SJCRH30 (cell line): Measurements from ENCODE around the gene F13B. TPM values are rescaled to one million over a fixed set of nuclear protein-coding genes. Genes with fewer than 3 reads are reported as not detected.
"Not testable (repeated sequence)": the region's sequence is repeated elsewhere in the genome, so short reads cannot be mapped to it uniquely, and the experiment has no call there.

ENCODE experiments used
- DNase-seq, 2 experiments: peaks; one replicate each; pipeline ENCODE4 v3.0.0-alpha.2; 2015 to 2020
- H3K27ac ChIP-seq: fragments of 250-450 bp; sonication (Bioruptor Pico); 2 replicates; pipeline ENCODE4 v1.5.1; 2020; ENCODE audit warnings: mild to moderate bottlenecking, moderate library complexity
- H3K27me3 ChIP-seq: fragments of 250-450 bp; sonication (Bioruptor Pico); 2 replicates; pipeline ENCODE4 v1.5.1; 2020; ENCODE audit warnings: mild to moderate bottlenecking, moderate library complexity
- H3K36me3 ChIP-seq: fragments of 250-450 bp; sonication (Bioruptor Pico); 2 replicates; pipeline ENCODE4 v1.5.1; 2020; ENCODE audit warnings: mild to moderate bottlenecking, moderate library complexity
- H3K4me1 ChIP-seq: fragments of 250-450 bp; sonication (Bioruptor Pico); 2 replicates; pipeline ENCODE4 v1.5.1; 2020; ENCODE audit warnings: mild to moderate bottlenecking, moderate library complexity
- H3K4me3 ChIP-seq: fragments of 250-450 bp; sonication (Bioruptor Pico); 2 replicates; pipeline ENCODE4 v1.5.1; 2020; ENCODE audit warnings: mild to moderate bottlenecking, moderate library complexity
- H3K9me3 ChIP-seq: fragments of 250-450 bp; sonication (Bioruptor Pico); replicated peaks from 2 replicates; pipeline ENCODE4 v1.5.1; 2020; ENCODE audit warnings: mild to moderate bottlenecking, moderate library complexity
- total RNA-seq: library from RNA; depleted of rRNA; stranded (reverse); fragments of >200 nt; shearing (Covaris generic); gene quantifications from 2 replicates; pipeline ENCODE4 v1.2.3, GENCODE V29; 2014; rRNA removed

F13B gene
- total RNA-seq, 1 experiment from 2014 or later = 0.16 TPM

DNA sequence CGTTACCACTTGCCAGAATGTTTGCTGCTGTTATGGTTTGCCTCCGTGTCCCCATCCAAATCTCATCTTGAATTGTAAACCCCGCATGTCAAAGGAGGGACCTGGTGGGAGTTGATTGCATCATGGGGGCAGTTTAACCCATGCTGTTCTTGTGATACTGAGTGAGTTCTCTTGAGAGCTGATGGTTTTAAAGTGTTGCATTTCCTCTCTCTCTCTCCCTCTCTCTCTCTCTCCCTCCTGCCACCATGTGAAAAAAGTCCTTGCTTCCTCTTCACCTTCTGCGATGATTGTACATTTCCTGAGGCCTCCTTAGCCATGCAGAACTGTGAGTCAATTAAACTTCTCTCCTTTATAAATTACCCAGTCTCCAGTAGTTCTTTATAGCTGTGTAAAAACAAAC lies 45.3 kb downstream of the F13B start:
- Histone ChIP-seq H3K27me3 (no peaks in the 10 kb centered on the region), H3K4me3 (no peak overlapping the region), H3K27ac (no peak overlapping the region), H3K4me1 (no peaks in the 10 kb centered on the region), H3K9me3 (no peaks in the 10 kb centered on the region), H3K36me3 (no peaks in the 10 kb centered on the region)
- DNase-seq = no peak

DNA sequence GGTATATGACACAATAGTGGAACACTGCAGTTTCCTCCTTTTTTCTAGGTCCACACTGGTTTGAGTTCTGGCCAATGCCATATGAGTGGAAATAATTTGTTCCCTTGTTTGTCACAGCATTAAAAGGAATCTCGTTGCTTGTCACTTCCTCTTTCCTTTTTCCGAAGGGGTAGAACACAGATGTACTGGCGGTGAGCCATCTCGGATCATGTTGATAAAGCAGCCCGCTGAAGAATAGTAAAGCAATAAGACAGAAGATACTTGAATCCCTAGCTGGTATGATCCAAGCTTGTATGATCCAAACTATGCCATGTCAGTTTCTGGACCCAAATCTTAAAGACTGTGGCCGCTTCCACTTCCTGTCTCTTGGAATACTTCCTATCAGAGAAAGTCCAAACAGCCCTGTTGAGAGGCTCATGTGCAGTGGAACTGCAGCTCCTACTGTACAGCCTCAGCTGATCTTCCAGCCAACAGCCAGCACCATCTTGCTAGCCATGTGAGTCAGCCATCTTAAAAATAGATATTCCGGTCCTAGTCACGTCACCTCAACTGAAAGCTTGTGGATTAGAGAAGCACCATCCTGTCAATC lies 49.4 kb downstream of the F13B start:
- Histone ChIP-seq H3K4me3 (no peak overlapping the region), H3K36me3 (no peaks in the 10 kb centered on the region), H3K9me3 (no peaks in the 10 kb centered on the region), H3K27ac (no peak overlapping the region), H3K27me3 (no peaks in the 10 kb centered on the region), H3K4me1 (no peaks in the 10 kb centered on the region)
- DNase-seq = no peak

DNA sequence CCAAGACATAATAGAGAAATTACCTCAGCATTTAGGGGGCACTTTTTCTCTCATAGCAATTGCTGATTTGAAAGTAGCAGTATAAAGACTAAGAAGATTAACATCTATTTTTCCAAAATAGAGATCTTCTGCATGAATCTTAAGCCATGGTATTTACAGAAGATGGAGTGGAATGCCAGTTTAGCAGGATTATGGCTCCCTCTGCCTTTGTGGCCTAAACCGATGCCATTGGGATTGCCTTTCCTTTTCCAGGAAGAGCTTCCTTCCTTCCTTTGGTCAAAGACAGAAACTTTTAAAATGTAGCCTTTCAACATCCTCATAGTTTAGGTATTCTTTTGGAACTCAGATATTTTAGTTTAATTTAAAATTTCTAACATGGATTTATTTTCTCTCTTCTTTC lies 50.3 kb downstream of the F13B start:
- no peak for DNase-seq
- no peak overlapping the region for H3K4me3 ChIP-seq
- H3K36me3 ChIP-seq = no peaks in the 10 kb centered on the region
- no peaks in the 10 kb centered on the region for H3K9me3 ChIP-seq
- no peaks in the 10 kb centered on the region for H3K4me1 ChIP-seq
- no peak overlapping the region for H3K27ac ChIP-seq
- H3K27me3 ChIP-seq = no peaks in the 10 kb centered on the region

DNA sequence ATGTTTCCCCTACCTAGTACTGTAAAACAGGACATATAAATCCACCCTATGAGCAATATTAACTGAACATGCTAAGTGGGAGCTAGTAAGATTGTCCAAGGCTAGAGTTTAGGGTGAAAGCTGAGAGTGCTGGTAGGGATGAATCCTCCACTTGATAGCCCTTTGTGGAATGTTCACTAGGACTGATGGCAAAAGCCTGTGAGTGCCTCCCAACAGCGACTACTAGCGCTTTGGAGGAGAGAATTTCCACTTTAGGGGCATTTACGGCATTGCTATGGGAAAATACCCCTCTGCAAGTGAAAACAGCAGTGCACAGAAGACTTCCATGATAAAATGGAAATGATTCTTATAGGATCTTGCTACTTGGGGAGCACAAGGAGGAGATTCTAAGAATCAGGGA lies 53.8 kb downstream of the F13B start:
- H3K4me3 ChIP-seq = no peak overlapping the region
- H3K36me3 ChIP-seq = no peaks in the 10 kb centered on the region
- no peak overlapping the region for H3K27ac ChIP-seq
- peak in 1 of 2 experiments; percentile 2 for DNase-seq
- H3K27me3 ChIP-seq = no peaks in the 10 kb centered on the region
- H3K9me3 ChIP-seq = no peaks in the 10 kb centered on the region
- no peaks in the 10 kb centered on the region for H3K4me1 ChIP-seq

DNA sequence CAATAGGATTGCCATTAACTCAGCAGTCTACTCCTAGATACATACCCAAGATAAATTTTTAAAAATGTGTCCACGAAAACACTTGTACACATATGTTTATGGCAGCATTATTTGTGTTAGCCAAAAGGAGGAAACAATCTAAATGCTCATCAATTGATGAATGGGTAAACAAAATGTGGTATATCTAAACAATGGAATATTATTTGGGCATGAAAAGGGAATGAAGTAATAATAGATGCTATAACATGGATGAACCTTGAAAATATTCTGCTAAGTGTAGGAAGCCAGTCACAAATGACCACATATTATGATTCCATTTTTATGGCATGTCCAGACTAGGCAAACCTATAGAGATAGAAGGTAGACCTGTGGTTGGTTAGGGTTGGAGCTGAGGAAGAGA lies 55.4 kb downstream of the F13B start:
- Histone ChIP-seq H3K27me3 (no peaks in the 10 kb centered on the region), H3K27ac (no peak overlapping the region), H3K36me3 (no peaks in the 10 kb centered on the region), H3K4me1 (no peaks in the 10 kb centered on the region), H3K4me3 (no peak overlapping the region), H3K9me3 (no peaks in the 10 kb centered on the region)
- no peak for DNase-seq

DNA sequence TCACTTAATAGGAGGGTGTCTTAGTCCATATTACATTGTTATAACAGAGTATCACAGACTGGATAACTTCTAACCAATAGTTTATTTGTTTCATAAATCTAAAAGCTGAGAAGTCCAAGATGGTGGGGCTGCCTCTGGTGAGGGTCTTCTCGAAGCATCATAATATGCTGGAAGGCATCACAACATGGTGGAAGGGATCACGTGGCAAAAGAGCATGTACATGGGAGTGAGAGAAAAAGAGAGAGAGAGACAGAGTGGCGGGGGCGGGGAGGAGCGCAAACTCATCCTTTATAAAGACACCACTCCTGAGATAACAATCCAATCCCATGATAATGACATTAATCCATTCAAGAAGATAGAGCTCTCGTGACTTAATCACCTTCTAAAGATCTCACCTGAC lies 58.2 kb downstream of the F13B start:
- H3K36me3 ChIP-seq = no peaks in the 10 kb centered on the region
- H3K4me1 ChIP-seq = no peaks in the 10 kb centered on the region
- no peaks in the 10 kb centered on the region for H3K9me3 ChIP-seq
- H3K27ac ChIP-seq = no peak overlapping the region
- no peak overlapping the region for H3K4me3 ChIP-seq
- DNase-seq = no peak
- no peaks in the 10 kb centered on the region for H3K27me3 ChIP-seq

DNA sequence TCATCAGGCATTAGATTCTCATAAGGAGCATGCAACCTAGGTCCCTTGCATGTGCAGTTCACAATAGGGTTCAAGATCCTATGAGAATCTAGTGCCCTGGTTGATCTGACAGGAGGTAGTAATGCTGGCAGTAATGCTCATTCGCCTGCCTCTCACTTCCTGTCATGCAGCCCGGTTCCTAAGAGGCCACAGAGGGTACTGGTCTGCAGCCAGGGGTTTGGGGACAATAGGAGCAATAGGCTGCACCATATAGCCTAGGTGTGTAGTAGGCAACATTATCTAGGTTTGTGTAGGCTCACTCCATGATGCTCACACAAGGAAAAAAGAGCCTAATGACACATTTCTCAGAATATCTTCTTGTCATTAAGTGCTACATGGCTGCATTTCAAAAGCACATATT lies 63.9 kb downstream of the F13B start:
- H3K36me3 ChIP-seq = no peaks in the 10 kb centered on the region
- no peaks in the 10 kb centered on the region for H3K27me3 ChIP-seq
- no peak for DNase-seq
- no peak overlapping the region for H3K27ac ChIP-seq
- H3K9me3 ChIP-seq = no peaks in the 10 kb centered on the region
- H3K4me3 ChIP-seq = no peak overlapping the region
- no peaks in the 10 kb centered on the region for H3K4me1 ChIP-seq

DNA sequence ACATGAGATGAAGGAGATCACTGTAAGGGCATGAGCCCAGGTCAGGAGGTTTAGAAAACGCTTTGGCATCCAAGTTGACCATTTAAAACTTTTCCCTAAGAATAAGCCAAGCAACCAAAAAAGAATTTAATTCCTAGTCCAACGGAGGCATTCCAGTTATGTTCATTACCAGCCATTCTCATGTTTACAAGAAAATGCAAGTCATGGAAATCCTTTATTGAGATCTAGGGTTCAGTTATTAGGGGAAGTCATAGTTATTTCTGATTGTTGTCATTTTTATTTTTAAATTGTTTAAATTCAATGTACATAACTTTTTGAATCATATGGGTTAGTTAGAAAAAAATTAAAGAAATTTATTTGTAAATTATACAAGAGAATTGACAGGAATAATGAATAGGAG lies 65.2 kb downstream of the F13B start:
- no peak overlapping the region for H3K4me3 ChIP-seq
- no peak for DNase-seq
- H3K27ac ChIP-seq = no peak overlapping the region
- H3K4me1 ChIP-seq = no peaks in the 10 kb centered on the region
- no peaks in the 10 kb centered on the region for H3K36me3 ChIP-seq
- no peaks in the 10 kb centered on the region for H3K27me3 ChIP-seq
- no peaks in the 10 kb centered on the region for H3K9me3 ChIP-seq

DNA sequence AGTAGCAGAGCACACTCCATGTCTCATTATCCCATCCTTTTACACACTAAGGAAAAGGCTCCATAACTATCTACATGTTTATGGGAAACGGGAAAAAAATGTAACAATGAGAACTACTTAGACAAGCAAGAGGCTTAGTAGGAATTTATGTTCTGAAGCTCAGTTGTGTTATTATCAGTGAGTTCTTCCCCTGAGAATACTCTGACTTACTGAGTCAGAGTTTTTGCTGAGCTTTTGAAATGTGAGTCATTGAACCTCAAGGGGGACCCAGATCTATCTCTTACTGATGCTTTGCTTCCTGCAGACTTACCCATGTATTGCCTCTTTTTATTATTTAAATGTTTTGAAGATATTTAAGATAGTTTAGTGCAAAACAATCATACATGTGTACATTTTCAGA lies 69.6 kb downstream of the F13B start:
- no peaks in the 10 kb centered on the region for H3K36me3 ChIP-seq
- peak in 1 of 2 experiments; percentile 1 for DNase-seq
- no peak overlapping the region for H3K4me3 ChIP-seq
- H3K27ac ChIP-seq = no peak overlapping the region
- no peaks in the 10 kb centered on the region for H3K27me3 ChIP-seq
- H3K4me1 ChIP-seq = no peaks in the 10 kb centered on the region
- H3K9me3 ChIP-seq = no peaks in the 10 kb centered on the region

DNA sequence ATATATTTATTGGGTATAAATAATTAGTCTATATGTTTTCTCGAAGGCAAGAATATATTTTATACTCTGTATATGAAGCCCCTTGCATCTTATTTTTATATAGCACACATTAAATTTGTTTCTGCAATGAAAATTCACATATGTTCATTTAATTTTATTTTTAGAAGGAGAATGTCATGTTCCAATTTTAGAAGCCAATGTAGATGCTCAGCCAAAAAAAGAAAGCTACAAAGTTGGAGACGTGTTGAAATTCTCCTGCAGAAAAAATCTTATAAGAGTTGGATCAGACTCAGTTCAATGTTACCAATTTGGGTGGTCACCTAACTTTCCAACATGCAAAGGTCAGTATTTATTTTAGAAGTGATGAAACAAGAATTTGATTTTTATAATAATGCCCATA lies 73.1 kb downstream of the F13B start:
- Histone ChIP-seq H3K4me3 (no peak overlapping the region), H3K27ac (no peak overlapping the region), H3K4me1 (no peaks in the 10 kb centered on the region), H3K27me3 (no peaks in the 10 kb centered on the region), H3K9me3 (no peaks in the 10 kb centered on the region), H3K36me3 (no peaks in the 10 kb centered on the region)
- no peak for DNase-seq

DNA sequence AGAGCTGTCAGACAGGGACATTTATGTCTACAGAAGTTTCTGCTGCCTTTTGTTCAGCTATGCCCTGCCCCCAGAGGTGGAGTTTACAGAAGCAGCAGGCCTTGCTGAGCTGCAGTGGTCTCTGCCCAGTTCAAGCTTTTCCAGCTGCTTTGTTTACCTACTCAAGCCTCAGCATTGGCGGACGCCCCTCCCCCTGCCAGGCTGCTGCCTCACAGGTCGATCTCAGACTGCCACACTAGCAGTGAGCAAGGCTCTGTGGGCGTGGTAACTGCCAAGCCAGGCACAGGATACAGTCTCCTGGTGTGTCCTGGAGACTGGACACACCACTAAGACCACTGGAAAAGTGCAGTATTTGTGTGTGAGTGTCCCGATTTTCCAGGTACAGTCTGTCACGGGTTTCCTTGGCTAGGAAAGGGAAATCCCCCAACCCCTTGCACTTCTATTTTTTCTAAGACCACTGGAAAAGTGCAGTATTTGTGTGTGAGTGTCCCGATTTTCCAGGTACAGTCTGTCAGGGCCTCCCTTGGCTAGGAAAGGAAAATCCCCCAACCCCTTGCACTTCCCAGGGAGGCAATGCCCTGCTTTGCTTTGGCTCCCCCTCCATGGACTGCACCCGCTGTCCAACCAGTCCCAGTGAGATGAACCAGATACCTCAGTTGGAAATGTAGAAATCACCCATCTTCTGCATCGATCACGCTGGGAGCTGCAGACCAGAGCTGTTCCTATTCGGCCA lies 75.0 kb downstream of the F13B start:
- H3K4me3 ChIP-seq, H3K4me1 ChIP-seq, H3K27ac ChIP-seq, H3K36me3 ChIP-seq, H3K27me3 ChIP-seq, H3K9me3 ChIP-seq: not testable (repeated sequence)
- DNase-seq = peak; percentile 26 to 30

Other genes starting within 250 kb of the F13B start
- 0.10 TPM in 1 of 2 replicates, not detected in the other for gene CFHR1, start 247.5 kb downstream of the F13B start, total RNA-seq
- not detected in 2 replicates for gene CFHR4, start 179.2 kb downstream of the F13B start, total RNA-seq
- gene CFHR2, start 123.5 kb downstream of the F13B start, total RNA-seq = not detected in 2 replicates
- not detected in 2 replicates for gene CFHR5, start 89.7 kb downstream of the F13B start, total RNA-seq
- gene ASPM, start 79.4 kb upstream of the F13B start, total RNA-seq = 64.3 and 76.1 TPM in 2 replicates
- 6.4 and 6.7 TPM in 2 replicates for gene ZBTB41, start 134.0 kb upstream of the F13B start, total RNA-seq
- gene CRB1, start 201.0 kb upstream of the F13B start, total RNA-seq = 0.08 TPM in 1 of 2 replicates, not detected in the other